Effector memory CD4-positive, alpha-beta T cell (primary cell): ENCODE results near the gene PTP4A1.
"Not testable (repeated sequence)": the region's sequence is repeated elsewhere in the genome, so short reads cannot be mapped to it uniquely, and the experiment has no call there.

Experiments
- DNase-seq, 3 donors: peaks; one replicate each; pipeline ENCODE4 v3.0.0-alpha.2; 2020
- H3K27ac ChIP-seq: 2 replicates; pipeline ENCODE4 v1.7.0; 2013; ENCODE audit warnings: mild to moderate bottlenecking, low read length, moderate library complexity; ENCODE audit not compliant: insufficient read depth, poor library complexity, severe bottlenecking
- H3K27me3 ChIP-seq: replicated peaks from 2 replicates; pipeline ENCODE4 v1.7.0; 2013; ENCODE audit warnings: mild to moderate bottlenecking, low read length; ENCODE audit not compliant: insufficient read depth, control insufficient read depth, poor library complexity, severe bottlenecking
- H3K36me3 ChIP-seq: 2 replicates; pipeline ENCODE4 v1.7.0; 2013; ENCODE audit warnings: mild to moderate bottlenecking, low read length, moderate library complexity; ENCODE audit not compliant: control insufficient read depth, insufficient read depth
- H3K4me1 ChIP-seq: 2 replicates; pipeline ENCODE4 v1.7.0; 2013; ENCODE audit warnings: low read length, mild to moderate bottlenecking; ENCODE audit not compliant: control insufficient read depth, insufficient read depth, poor library complexity, severe bottlenecking
- H3K4me3 ChIP-seq: 2 replicates; pipeline ENCODE4 v1.7.0; 2013; ENCODE audit warnings: low read length, low read depth, mild to moderate bottlenecking; ENCODE audit not compliant: insufficient read depth, poor library complexity, severe bottlenecking
- H3K9me3 ChIP-seq: 2 replicates; pipeline ENCODE4 v1.7.0; 2013; ENCODE audit warnings: mild to moderate bottlenecking, low read length, moderate library complexity; ENCODE audit not compliant: control insufficient read depth

Gene PTP4A1

GRCh38 chr6:63579937-63580703 lies 7.8 kb downstream of the PTP4A1 start:
- peaks cover 52% of the 10 kb centered on the region for H3K36me3 ChIP-seq

GRCh38 chr6:63580704-63580961 lies 8.4 kb downstream of the PTP4A1 start:
- H3K9me3 ChIP-seq: no peaks in the 10 kb centered on the region
- H3K4me3 ChIP-seq: no peak overlapping the region
- no peaks in the 10 kb centered on the region for H3K27me3 ChIP-seq
- no peaks in the 10 kb centered on the region for H3K4me1 ChIP-seq
- DNase-seq: no peak
- no peak overlapping the region for H3K27ac ChIP-seq
- H3K36me3 ChIP-seq: peaks cover 52% of the 10 kb centered on the region

More at GRCh38 chr6:63579937-63580703, 7.8 kb downstream of the PTP4A1 start:
- H3K4me1 ChIP-seq: peaks cover under 1% of the 10 kb centered on the region
- H3K27ac ChIP-seq: no peak overlapping the region
- H3K9me3 ChIP-seq: no peaks in the 10 kb centered on the region
- DNase-seq: no peak
- no peaks in the 10 kb centered on the region for H3K27me3 ChIP-seq
- no peak overlapping the region for H3K4me3 ChIP-seq

- H3K36me3 ChIP-seq: peaks cover 50% of the 10 kb centered on the region
- no peaks in the 10 kb centered on the region for H3K9me3 ChIP-seq
- H3K27me3 ChIP-seq: no peaks in the 10 kb centered on the region
Observed at GRCh38 chr6:63581355-63582013, 9.2 kb downstream of the PTP4A1 start.

GRCh38 chr6:63582579-63583231 lies 10.4 kb downstream of the PTP4A1 start:
- no peaks in the 10 kb centered on the region for H3K9me3 ChIP-seq
- no peak overlapping the region for H3K27ac ChIP-seq
- no peaks in the 10 kb centered on the region for H3K27me3 ChIP-seq
- no peak overlapping the region for H3K4me3 ChIP-seq
- DNase-seq: no peak
- H3K4me1 ChIP-seq: no peaks in the 10 kb centered on the region
- peaks cover 40% of the 10 kb centered on the region for H3K36me3 ChIP-seq

More at GRCh38 chr6:63581355-63582013, 9.2 kb downstream of the PTP4A1 start:
- no peak overlapping the region for H3K4me3 ChIP-seq
- no peaks in the 10 kb centered on the region for H3K4me1 ChIP-seq
- no peak for DNase-seq
- H3K27ac ChIP-seq: no peak overlapping the region

- Histone ChIP-seq H3K9me3 (no peaks in the 10 kb centered on the region), H3K4me3 (no peak overlapping the region), H3K36me3 (peaks cover 27% of the 10 kb centered on the region), H3K4me1 (no peaks in the 10 kb centered on the region), H3K27me3 (no peaks in the 10 kb centered on the region), H3K27ac (no peak overlapping the region)
- no peak for DNase-seq
Observed at GRCh38 chr6:63584125-63584514, 11.8 kb downstream of the PTP4A1 start.

GRCh38 chr6:63584566-63584965 lies 12.3 kb downstream of the PTP4A1 start:
- no peak overlapping the region for H3K27ac ChIP-seq
- no peaks in the 10 kb centered on the region for H3K9me3 ChIP-seq
- H3K4me1 ChIP-seq: no peaks in the 10 kb centered on the region
- peaks cover 22% of the 10 kb centered on the region for H3K36me3 ChIP-seq
- DNase-seq: no peak
- no peaks in the 10 kb centered on the region for H3K27me3 ChIP-seq
- H3K4me3 ChIP-seq: no peak overlapping the region

GRCh38 chr6:63585652-63586051 lies 13.4 kb downstream of the PTP4A1 start:
- not testable (repeated sequence) for H3K27ac ChIP-seq, DNase-seq, H3K9me3 ChIP-seq, H3K4me1 ChIP-seq, H3K27me3 ChIP-seq, H3K4me3 ChIP-seq
- peaks cover 11% of the 10 kb centered on the region for H3K36me3 ChIP-seq

- DNase-seq: no peak
- H3K4me3 ChIP-seq: no peak overlapping the region
Observed at GRCh38 chr6:63589952-63590411, 17.7 kb downstream of the PTP4A1 start.

GRCh38 chr6:63592886-63593285 lies 20.6 kb downstream of the PTP4A1 start:
- Histone ChIP-seq H3K9me3 (no peaks in the 10 kb centered on the region), H3K36me3 (no peaks in the 10 kb centered on the region), H3K27me3 (no peaks in the 10 kb centered on the region), H3K4me1 (no peaks in the 10 kb centered on the region), H3K4me3 (no peak overlapping the region), H3K27ac (no peak overlapping the region)
- DNase-seq: no peak

More at GRCh38 chr6:63589952-63590411, 17.7 kb downstream of the PTP4A1 start:
- no peaks in the 10 kb centered on the region for H3K4me1 ChIP-seq
- no peak overlapping the region for H3K27ac ChIP-seq
- H3K36me3 ChIP-seq: no peaks in the 10 kb centered on the region
- H3K9me3 ChIP-seq: no peaks in the 10 kb centered on the region
- no peaks in the 10 kb centered on the region for H3K27me3 ChIP-seq
